AG09309 (cell line): ENCODE measurements around the gene BEND5.

Experiments
- DNase-seq: peaks from one replicate; pipeline ENCODE4 v3.0.0-alpha.2; 2010; ENCODE audit warnings: low read depth
- H3K4me3 ChIP-seq: 2 replicates; pipeline ENCODE4 v1.5.1; 2011; ENCODE audit warnings: mild to moderate bottlenecking, low read depth, low read length, moderate library complexity; ENCODE audit not compliant: control insufficient read depth
- CTCF ChIP-seq: IDR thresholded peaks from 2 replicates; pipeline ENCODE4 v1.5.1; 2011; ENCODE audit warnings: mild to moderate bottlenecking, low read depth, low read length, inconsistent platforms; ENCODE audit not compliant: insufficient read depth, control insufficient read depth; ENCODE audit errors: missing control alignments

The BEND5 gene

GRCh38 chr1:48743480-48743879, 33.2 kb downstream of the BEND5 start:
- H3K4me3 ChIP-seq = no peak overlapping the region
- no peak for TF ChIP-seq CTCF
- DNase-seq = no peak

DNA sequence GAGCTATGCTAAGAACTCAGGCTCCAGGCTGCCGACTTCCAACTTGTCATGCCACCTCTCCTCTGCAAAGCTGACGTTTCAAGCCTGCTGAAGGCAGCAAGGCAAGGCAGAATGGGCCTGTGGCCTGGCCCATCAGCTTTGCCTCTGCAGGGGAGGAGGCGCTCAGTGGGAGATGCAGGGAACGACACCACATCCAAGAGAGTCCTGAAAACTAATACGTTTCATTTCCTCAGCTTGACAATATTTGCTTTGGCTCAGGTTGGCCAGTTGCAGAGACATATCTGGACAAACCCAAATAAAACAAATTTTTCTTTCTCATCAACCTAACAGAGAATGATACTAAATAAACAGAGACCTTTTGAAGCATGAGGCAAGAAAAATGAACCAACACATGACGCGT, 35.3 kb downstream of the BEND5 start:
- no peak overlapping the region for H3K4me3 ChIP-seq
- no peak for DNase-seq
- TF ChIP-seq CTCF = no peak

- no peak for DNase-seq
- no peak overlapping the region for H3K4me3 ChIP-seq
- TF ChIP-seq CTCF = no peak
Measured at GRCh38 chr1:48740621-48741020, 36.1 kb downstream of the BEND5 start.

DNA sequence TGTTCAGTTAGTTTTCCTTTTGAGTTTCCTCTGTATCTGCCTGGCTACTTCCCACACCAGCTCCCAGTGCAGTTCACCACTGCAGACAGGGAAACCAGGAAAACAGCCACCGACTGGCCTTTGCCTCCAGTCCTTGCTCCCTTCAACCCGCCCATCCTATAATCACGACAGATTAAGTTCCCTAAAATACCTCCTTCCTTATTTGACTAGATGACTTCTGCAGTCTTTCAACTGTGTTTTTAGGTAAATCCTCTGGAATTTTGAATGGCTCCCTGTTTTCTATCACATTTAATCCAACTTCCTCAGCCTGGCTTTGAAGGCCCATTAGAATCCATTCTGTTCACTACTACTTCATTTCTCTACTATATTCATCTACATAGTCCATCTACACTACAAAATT, 37.6 kb downstream of the BEND5 start:
- TF ChIP-seq CTCF = no peak
- DNase-seq = no peak
- no peak overlapping the region for H3K4me3 ChIP-seq

DNA sequence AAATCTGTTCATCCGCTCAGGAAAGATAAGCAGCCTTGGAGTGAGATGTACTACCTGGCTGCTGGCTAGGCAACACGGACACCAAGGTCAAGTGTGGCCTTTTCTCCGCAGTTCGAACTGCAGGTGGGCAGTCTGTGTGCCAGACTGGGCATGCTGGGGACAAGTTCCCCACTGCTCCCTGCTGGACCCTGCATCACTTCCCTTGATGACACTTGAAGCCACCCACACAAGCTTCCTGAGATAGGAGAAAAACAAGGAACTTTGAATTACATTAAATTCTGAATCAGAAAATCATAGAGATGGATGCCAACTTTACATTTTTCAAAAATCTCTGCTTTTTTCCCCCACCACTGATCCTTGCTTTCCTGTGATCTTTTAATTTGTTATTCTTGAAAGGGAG, 38.3 kb downstream of the BEND5 start:
- no peak for TF ChIP-seq CTCF
- H3K4me3 ChIP-seq = no peak overlapping the region
- DNase-seq = no peak

GRCh38 chr1:48735796-48736195, 40.9 kb downstream of the BEND5 start:
- TF ChIP-seq CTCF = no peak
- DNase-seq = no peak
- H3K4me3 ChIP-seq = no peak overlapping the region
